Kidney tubule cell (primary cell): ENCODE results near the gene SWSAP1.
"Not testable (repeated sequence)": the region's sequence is repeated elsewhere in the genome, so short reads cannot be mapped to it uniquely, and the experiment has no call there.

Experiments
- DNase-seq: peaks from one replicate; pipeline ENCODE4 v3.0.0-alpha.2; 2018; ENCODE audit warnings: low spot score

SWSAP1 gene, protein sequence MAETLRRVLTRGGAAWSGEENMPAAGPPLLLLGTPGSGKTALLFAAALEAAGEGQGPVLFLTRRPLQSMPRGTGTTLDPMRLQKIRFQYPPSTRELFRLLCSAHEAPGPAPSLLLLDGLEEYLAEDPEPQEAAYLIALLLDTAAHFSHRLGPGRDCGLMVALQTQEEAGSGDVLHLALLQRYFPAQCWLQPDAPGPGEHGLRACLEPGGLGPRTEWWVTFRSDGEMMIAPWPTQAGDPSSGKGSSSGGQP

DNA sequence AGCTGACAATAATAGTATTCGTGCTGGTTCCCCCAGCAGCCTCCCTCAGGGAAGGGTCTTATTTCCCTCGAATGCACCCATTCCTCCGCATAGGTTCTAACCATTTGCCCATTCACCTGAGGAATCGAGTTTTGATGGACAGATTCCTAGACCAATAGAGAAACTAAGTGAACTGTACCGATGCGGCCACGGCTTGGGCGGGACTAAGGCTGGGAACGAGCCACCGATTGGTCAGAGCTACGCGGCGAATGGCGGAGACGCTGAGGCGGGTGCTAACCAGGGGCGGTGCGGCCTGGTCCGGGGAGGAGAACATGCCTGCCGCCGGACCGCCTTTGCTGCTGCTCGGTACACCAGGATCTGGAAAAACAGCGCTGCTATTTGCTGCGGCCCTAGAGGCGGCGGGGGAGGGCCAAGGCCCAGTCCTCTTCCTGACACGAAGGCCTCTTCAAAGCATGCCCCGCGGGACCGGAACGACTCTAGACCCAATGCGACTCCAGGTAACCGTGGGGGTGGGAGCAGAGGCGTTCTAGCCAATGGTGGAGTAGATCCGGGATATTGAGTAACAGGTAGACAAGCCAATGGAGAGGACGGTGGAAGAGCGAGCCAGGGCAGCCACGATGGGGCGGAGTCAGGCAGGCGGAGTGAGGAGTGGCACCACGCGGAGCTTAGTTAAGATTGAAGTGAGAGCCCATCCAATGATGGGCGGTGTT is at the start of gene SWSAP1:
TSS of gene SWSAP1 (plus strand) at position 234 of the 710 bp plus-strand sequence. CDS start at position 249, 15 bp downstream.
- peak; percentile 100 for DNase-seq

GRCh38 chr19:11324748-11325389 is 49.6 kb upstream of the SWSAP1 start:
- DNase-seq, result no peak

DNA sequence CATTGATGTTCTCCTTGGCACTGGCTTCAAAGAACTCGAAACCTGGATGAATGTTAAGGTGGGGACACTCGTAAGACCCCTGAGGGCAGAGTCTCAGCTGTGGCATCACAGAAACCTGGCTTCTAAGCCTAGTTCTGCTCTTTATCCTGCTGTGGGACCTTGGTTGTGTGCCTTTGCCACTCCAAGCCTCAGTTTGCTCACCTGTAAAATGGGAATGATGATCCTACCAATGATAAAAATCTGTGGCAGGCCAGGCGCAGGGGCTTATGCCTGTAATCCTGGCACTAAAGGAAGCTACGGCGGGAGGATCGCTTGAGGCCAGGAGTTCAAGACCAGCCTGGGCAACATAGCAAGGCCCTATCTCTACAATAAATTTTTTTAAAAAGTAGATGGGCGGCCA is 48.9 kb upstream of the SWSAP1 start:
- DNase-seq, result no peak

DNA sequence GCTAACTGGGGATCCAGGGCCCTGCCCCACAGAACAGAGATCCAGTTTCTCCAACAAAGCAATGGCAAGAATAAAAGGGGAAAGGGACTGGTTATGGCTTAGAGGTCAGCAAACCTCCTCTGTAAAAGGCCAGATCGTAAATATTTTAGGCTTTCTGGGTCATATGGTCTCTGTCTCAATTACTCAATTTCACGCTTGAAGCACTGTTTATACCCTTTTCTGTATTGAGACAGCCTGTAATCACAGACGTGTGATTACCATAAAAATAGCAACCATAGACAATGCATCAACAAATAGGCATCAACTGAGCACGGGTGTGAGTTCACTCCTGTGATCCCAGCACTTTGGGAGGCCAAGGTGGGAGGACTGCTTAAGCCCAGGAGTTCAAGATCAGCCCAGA is 44.3 kb upstream of the SWSAP1 start:
- DNase-seq, result no peak

GRCh38 chr19:11331502-11331901 is 43.0 kb upstream of the SWSAP1 start:
- no peak for DNase-seq

GRCh38 chr19:11332822-11333221 is 41.6 kb upstream of the SWSAP1 start:
- DNase-seq, result no peak

DNA sequence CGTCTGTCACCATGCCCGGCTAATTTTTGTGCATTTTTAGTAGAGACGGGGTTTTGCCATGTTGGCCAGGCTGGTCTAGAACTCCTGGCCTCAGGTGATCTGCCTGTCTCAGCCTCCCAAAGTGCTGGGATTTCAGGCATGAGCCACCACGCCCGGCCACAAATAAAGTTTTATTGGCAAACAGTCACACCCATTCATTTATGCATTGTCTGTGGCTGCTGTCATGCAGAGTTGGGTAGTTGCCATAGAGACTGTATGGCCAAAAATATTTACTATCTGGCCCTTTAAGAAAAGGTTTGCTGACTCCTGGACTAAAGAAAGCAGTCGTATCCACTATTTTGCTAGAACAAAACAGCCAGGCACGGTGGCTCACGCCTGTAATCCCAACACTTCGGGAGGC is 40.6 kb upstream of the SWSAP1 start:
- peak; percentile 40 for DNase-seq

DNA sequence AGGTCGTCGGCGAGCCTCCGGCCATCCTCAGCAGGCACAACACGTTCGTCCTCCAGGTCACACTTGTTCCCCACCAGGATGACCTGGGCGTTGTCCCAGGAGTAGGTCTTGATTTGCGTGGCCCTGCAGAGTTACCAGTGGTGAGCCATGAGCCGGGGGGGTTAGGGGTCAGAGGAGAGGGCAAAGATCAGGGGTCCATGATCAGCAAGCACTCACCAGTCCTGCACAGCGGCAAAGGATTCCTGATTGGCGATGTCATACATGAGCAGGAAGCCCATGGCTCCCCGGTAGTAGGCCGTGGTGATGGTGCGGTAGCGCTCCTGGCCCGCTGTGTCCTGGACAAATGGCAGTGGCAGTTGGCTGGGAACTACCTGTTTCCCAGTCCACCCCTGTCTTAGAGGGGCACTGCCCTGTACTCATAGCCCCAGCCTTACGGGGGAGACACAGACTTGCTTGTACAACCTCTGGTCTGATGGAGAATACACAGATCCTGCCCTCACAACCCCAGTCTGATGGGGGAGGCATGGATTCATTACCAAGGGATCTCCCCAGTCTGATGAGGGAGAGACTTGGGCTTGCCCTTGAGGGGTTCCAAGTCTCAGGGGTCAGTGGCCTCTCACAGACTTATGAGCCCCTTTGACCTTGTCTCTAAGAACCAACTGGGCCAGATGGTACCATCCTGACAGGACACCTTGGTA is 38.9 kb upstream of the SWSAP1 start:
- DNase-seq, result no peak

GRCh38 chr19:11337080-11337479 is 37.4 kb upstream of the SWSAP1 start:
- DNase-seq, result no peak

- DNase-seq, result no peak
Measured at GRCh38 chr19:11338121-11338520, 36.3 kb upstream of the SWSAP1 start.

GRCh38 chr19:11338569-11339253 is 35.8 kb upstream of the SWSAP1 start:
- no peak for DNase-seq

GRCh38 chr19:11339254-11340098 is 35.0 kb upstream of the SWSAP1 start, which contains the start of gene RAB3D:
Gene RAB3D, minus strand, starts transcription at chr19:11339657. Its CDS starts 2,258 bp downstream, at chr19:11337399.
- peak; percentile 81 for DNase-seq

- not testable (repeated sequence) for DNase-seq
Measured at GRCh38 chr19:11340099-11340467, 34.4 kb upstream of the SWSAP1 start.

- DNase-seq, result no peak
Measured at GRCh38 chr19:11342429-11342828, 32.0 kb upstream of the SWSAP1 start.

GRCh38 chr19:11345122-11345803 is 29.2 kb upstream of the SWSAP1 start:
- DNase-seq, result no peak

GRCh38 chr19:11346104-11346940 is 28.1 kb upstream of the SWSAP1 start, which contains the start of the genes CCDC159 and TMEM205:
Gene CCDC159, plus strand, starts transcription at chr19:11346519. Its CDS starts 88 bp downstream, at chr19:11346607.
Gene TMEM205, minus strand, starts transcription at chr19:11346268. Its CDS starts 649 bp downstream, at chr19:11345619.
- peak; percentile 100 for DNase-seq

DNA sequence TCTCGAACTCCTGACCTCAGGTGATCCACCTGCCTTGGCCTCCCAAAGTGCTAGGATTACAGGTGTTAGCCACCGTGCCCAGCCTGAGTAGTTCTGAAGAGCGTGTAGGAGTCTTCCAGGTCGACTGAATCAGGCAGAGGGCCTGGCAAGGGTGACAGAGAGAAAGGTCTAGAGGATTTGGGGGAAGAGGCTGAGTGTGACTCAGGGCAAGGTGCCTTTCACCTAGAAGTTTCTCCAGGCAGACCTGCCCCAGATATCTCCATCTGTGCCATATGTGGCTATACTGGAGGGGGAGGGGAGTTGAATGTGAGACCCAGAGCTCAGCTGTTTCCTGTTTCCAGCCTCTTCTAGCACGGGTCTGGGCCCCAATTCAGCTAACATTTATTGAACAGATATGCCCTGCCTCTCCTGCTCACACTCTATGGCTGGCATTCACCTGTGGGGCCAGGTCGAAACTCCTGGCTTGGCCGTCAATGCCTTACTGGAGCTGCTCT is 26.9 kb upstream of the SWSAP1 start:
- DNase-seq, result no peak

GRCh38 chr19:11349171-11349570 is 25.3 kb upstream of the SWSAP1 start:
- DNase-seq, result no peak

- not testable (repeated sequence) for DNase-seq
Measured at GRCh38 chr19:11354102-11354501, 20.4 kb upstream of the SWSAP1 start.
